ENCODE measurements around the gene NT5C3B. TPM values are rescaled to one million over a fixed set of nuclear protein-coding genes. Genes with fewer than 3 reads are reported as not detected.
"Not testable (repeated sequence)": the region's sequence is repeated elsewhere in the genome, so short reads cannot be mapped to it uniquely, and the experiment has no call there.

The NT5C3B gene
- total RNA-seq, 2 experiments from 2014 or later, result 25.7 to 29.7 TPM

- no peak overlapping the region for H3K27ac Mint-ChIP-seq
- TF ChIP-seq, protein P1, sequence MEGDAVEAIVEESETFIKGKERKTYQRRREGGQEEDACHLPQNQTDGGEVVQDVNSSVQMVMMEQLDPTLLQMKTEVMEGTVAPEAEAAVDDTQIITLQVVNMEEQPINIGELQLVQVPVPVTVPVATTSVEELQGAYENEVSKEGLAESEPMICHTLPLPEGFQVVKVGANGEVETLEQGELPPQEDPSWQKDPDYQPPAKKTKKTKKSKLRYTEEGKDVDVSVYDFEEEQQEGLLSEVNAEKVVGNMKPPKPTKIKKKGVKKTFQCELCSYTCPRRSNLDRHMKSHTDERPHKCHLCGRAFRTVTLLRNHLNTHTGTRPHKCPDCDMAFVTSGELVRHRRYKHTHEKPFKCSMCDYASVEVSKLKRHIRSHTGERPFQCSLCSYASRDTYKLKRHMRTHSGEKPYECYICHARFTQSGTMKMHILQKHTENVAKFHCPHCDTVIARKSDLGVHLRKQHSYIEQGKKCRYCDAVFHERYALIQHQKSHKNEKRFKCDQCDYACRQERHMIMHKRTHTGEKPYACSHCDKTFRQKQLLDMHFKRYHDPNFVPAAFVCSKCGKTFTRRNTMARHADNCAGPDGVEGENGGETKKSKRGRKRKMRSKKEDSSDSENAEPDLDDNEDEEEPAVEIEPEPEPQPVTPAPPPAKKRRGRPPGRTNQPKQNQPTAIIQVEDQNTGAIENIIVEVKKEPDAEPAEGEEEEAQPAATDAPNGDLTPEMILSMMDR (IDR thresholded peaks at IDR 0.05), result no peak
- Histone ChIP-seq H3K27me3 (ENCODE audit: control insufficient read depth in 1 of 2, insufficient read depth in 2 of 2, low read length in 2 of 2) (no peaks in the 10 kb centered on the region), H3K4me3 (ENCODE audit: low read length) (no peak overlapping the region), H3K4me1 (ENCODE audit: insufficient read depth, low read length) (peaks cover 4% of the 10 kb centered on the region), H3K9me3 (ENCODE audit: control insufficient read depth in 1 of 2, insufficient read depth in 1 of 2, low read length in 2 of 2) (no peaks in the 10 kb centered on the region), H3K36me3 (ENCODE audit: insufficient read depth, low read length) (peaks cover 24% of the 10 kb centered on the region), H3K27ac (ENCODE audit: low read depth in 1 of 2, low read length in 2 of 2) (no peak overlapping the region)
- H3K27me3 Mint-ChIP-seq, result no peaks in the 10 kb centered on the region
- ATAC-seq (ENCODE audit: poor library complexity) (no peak), DNase-seq (no peak)
- no peaks in the 10 kb centered on the region for H3K9me3 Mint-ChIP-seq
- CTCF ChIA-PET, result interaction anchor here (1.2 kb wide), 1 partner anchor 15 kb away, joined by 3 read pairs; no protein-coding TSS in a partner anchor
- intact Hi-C loops (cut with DNase I, micrococcal nuclease), result no loop called here
- H3K4me3 Mint-ChIP-seq, result no peak overlapping the region
- peaks cover 38% of the 10 kb centered on the region for H3K4me1 Mint-ChIP-seq (ENCODE audit: low read depth)
- POLR2A ChIA-PET, result interaction anchor here (1.0 to 1.5 kb wide), 3 partner anchors 15 to 38 kb away, joined by 3 to 7 read pairs (median 4); partner anchors contain the start of gene P3H4
- peaks cover 56% of the 10 kb centered on the region for H3K36me3 Mint-ChIP-seq (ENCODE audit: low read depth)
Observed at GRCh38 chr17:41849251-41849990, 13.4 kb upstream of the NT5C3B start.

- no peak overlapping the region for H3K4me3 ChIP-seq (ENCODE audit: low read length)
- ATAC-seq (ENCODE audit: poor library complexity) (no peak), DNase-seq (no peak)
- no peak overlapping the region for H3K27ac ChIP-seq (ENCODE audit: low read depth in 1 of 2, low read length in 2 of 2)
- H3K27ac Mint-ChIP-seq, result no peak overlapping the region
- CTCF ChIA-PET, result interaction anchor here (1.2 kb wide), 1 partner anchor 14 kb away, joined by 3 read pairs; no protein-coding TSS in a partner anchor
- TF ChIP-seq, protein P1 (IDR thresholded peaks at IDR 0.05), result no peak
- H3K9me3 Mint-ChIP-seq, result no peaks in the 10 kb centered on the region
- POLR2A ChIA-PET, result interaction anchor here (1.0 to 1.5 kb wide), 2 partner anchors 16 to 37 kb away, joined by 4 to 7 read pairs; partner anchors contain the start of gene P3H4
- H3K9me3 ChIP-seq (ENCODE audit: control insufficient read depth in 1 of 2, insufficient read depth in 1 of 2, low read length in 2 of 2), result no peaks in the 10 kb centered on the region
- intact Hi-C loops (cut with DNase I, micrococcal nuclease), result no loop called here
- no peaks in the 10 kb centered on the region for H3K27me3 Mint-ChIP-seq
- peaks cover 4% of the 10 kb centered on the region for H3K4me1 ChIP-seq (ENCODE audit: insufficient read depth, low read length)
- peaks cover 32% of the 10 kb centered on the region for H3K4me1 Mint-ChIP-seq (ENCODE audit: low read depth)
- peaks cover 18% of the 10 kb centered on the region for H3K36me3 ChIP-seq (ENCODE audit: insufficient read depth, low read length)
- peaks cover 50% of the 10 kb centered on the region for H3K36me3 Mint-ChIP-seq (ENCODE audit: low read depth)
- no peaks in the 10 kb centered on the region for H3K27me3 ChIP-seq (ENCODE audit: control insufficient read depth in 1 of 2, insufficient read depth in 2 of 2, low read length in 2 of 2)
- no peak overlapping the region for H3K4me3 Mint-ChIP-seq
Observed at GRCh38 chr17:41848788-41849187, 12.8 kb upstream of the NT5C3B start.

- H3K27ac ChIP-seq (ENCODE audit: low read depth in 1 of 2, low read length in 2 of 2), result no peak overlapping the region
- CTCF ChIA-PET, result no interaction called here
- H3K9me3 Mint-ChIP-seq, result no peaks in the 10 kb centered on the region
Observed at GRCh38 chr17:41844971-41845370, 8.9 kb upstream of the NT5C3B start.

GRCh38 chr17:41840781-41841180 is 4.7 kb upstream of the NT5C3B start:
- CTCF ChIA-PET; H3K27me3 Mint-ChIP-seq; H3K27me3 ChIP-seq (ENCODE audit: control insufficient read depth in 1 of 2, insufficient read depth in 2 of 2, low read length in 2 of 2); H3K27ac Mint-ChIP-seq; H3K4me3 ChIP-seq (ENCODE audit: low read length); H3K27ac ChIP-seq (ENCODE audit: low read depth in 1 of 2, low read length in 2 of 2); H3K4me1 ChIP-seq (ENCODE audit: insufficient read depth, low read length); H3K36me3 Mint-ChIP-seq (ENCODE audit: low read depth); H3K4me3 Mint-ChIP-seq; H3K9me3 ChIP-seq (ENCODE audit: control insufficient read depth in 1 of 2, insufficient read depth in 1 of 2, low read length in 2 of 2); H3K4me1 Mint-ChIP-seq (ENCODE audit: low read depth); H3K36me3 ChIP-seq (ENCODE audit: insufficient read depth, low read length); DNase-seq; H3K9me3 Mint-ChIP-seq; POLR2A ChIA-PET; intact Hi-C loops (cut with DNase I, micrococcal nuclease); ATAC-seq (ENCODE audit: poor library complexity): not testable (repeated sequence)

More at GRCh38 chr17:41844971-41845370, 8.9 kb upstream of the NT5C3B start:
- POLR2A ChIA-PET, result no interaction called here
- Histone ChIP-seq H3K4me3 (ENCODE audit: low read length) (no peak overlapping the region), H3K4me1 (ENCODE audit: insufficient read depth, low read length) (no peaks in the 10 kb centered on the region), H3K9me3 (ENCODE audit: control insufficient read depth in 1 of 2, insufficient read depth in 1 of 2, low read length in 2 of 2) (no peaks in the 10 kb centered on the region), H3K36me3 (ENCODE audit: insufficient read depth, low read length) (peaks cover 2% of the 10 kb centered on the region), H3K27me3 (ENCODE audit: control insufficient read depth in 1 of 2, insufficient read depth in 2 of 2, low read length in 2 of 2) (no peaks in the 10 kb centered on the region)
- Mint-ChIP-seq H3K27ac (no peak overlapping the region), H3K36me3 (ENCODE audit: low read depth) (peaks cover 19% of the 10 kb centered on the region), H3K27me3 (no peaks in the 10 kb centered on the region), H3K4me3 (no peak overlapping the region), H3K4me1 (ENCODE audit: low read depth) (peaks cover 9% of the 10 kb centered on the region)
- intact Hi-C loops (cut with DNase I, micrococcal nuclease), result no loop called here
- TF ChIP-seq, protein P1 (IDR thresholded peaks at IDR 0.05), result no peak
- ATAC-seq (ENCODE audit: poor library complexity), result no peak
- no peak for DNase-seq

- Mint-ChIP-seq H3K4me1 (ENCODE audit: low read depth) (peaks cover 18% of the 10 kb centered on the region), H3K4me3 (peak overlapping the region; percentile 34)
- H3K4me3 ChIP-seq (ENCODE audit: low read length); H3K36me3 Mint-ChIP-seq (ENCODE audit: low read depth); DNase-seq; H3K27me3 ChIP-seq (ENCODE audit: control insufficient read depth in 1 of 2, insufficient read depth in 2 of 2, low read length in 2 of 2); H3K27me3 Mint-ChIP-seq; H3K9me3 Mint-ChIP-seq; H3K27ac Mint-ChIP-seq; H3K9me3 ChIP-seq (ENCODE audit: control insufficient read depth in 1 of 2, insufficient read depth in 1 of 2, low read length in 2 of 2); H3K36me3 ChIP-seq (ENCODE audit: insufficient read depth, low read length); intact Hi-C loops (cut with DNase I, micrococcal nuclease); ATAC-seq (ENCODE audit: poor library complexity); H3K27ac ChIP-seq (ENCODE audit: low read depth in 1 of 2, low read length in 2 of 2): not testable (repeated sequence)
- CTCF ChIA-PET, result interaction anchor here (1.1 kb wide), 1 partner anchor 52 kb away, joined by 3 read pairs; no protein-coding TSS in a partner anchor
- POLR2A ChIA-PET, result interaction anchor here (0.6 kb wide), 1 partner anchor 13 kb away, joined by 4 read pairs; no protein-coding TSS in a partner anchor
- peaks cover 17% of the 10 kb centered on the region for H3K4me1 ChIP-seq (ENCODE audit: insufficient read depth, low read length)
Observed at GRCh38 chr17:41839448-41839847, 3.4 kb upstream of the NT5C3B start.
